GM12801 (cell line): ENCODE data around the gene CPZ.

Experiments used
- CTCF ChIP-seq: IDR thresholded peaks from one replicate; pipeline ENCODE4 v1.5.1; 2011; ENCODE audit warnings: control low read depth; ENCODE audit not compliant: insufficient read length; ENCODE audit errors: extremely low read depth

The CPZ gene

DNA sequence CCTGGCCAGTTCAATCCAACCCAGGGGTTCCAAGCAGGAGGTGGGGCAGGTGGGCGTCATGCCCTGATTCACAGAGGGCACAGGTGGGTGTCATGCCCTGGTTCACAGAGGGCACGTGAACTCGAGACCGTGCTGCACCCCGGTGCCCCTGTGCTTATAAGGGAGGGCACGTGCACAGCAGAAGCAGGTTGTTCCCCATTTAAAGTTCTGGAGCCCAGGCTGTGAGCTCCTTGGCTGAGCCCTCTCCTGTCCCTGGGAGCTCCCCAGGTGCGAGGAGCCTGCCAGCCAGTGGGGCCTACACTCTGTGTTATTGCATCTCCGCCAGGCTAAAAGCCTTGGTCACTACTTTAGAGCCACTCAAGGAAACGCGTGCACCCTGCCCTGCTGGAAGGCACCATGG, 3.2 kb upstream of the CPZ start:
- no peak for TF ChIP-seq CTCF

DNA sequence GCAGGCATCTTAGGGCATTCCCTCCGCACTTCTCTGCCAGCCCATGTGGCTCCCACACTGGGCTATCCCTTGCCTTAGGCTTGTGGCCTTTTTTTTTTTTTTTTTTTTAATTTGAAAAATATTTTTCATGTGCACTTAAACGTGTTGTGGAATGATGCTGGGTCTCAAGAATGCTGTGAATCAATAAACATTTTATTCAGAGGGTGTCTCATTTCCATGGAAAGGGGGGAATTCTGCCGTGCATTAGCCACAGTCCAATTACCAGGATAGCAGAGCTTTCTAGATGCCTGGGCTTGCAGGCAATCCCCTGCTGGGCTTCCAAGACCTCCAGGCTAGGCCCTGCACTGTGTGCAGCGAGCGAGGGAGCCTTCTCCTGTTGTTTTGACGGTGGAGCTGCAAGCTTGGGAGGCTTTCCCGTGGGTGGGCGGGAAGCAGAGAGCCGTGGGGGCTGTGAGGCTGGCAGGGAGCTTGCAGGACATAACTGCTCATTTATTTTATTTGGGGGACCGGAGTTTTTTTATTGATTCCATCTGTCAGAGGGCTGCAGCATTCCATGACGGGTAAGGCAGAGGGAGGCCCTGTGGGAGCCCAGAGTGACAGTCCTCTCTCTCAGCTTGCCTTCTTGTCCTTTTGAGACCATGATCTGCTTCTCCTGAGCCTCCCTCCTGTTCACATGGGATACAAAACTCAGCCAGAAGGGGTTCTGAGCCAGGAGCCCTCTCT, 2.6 kb upstream of the CPZ start:
- TF ChIP-seq CTCF = no peak

DNA sequence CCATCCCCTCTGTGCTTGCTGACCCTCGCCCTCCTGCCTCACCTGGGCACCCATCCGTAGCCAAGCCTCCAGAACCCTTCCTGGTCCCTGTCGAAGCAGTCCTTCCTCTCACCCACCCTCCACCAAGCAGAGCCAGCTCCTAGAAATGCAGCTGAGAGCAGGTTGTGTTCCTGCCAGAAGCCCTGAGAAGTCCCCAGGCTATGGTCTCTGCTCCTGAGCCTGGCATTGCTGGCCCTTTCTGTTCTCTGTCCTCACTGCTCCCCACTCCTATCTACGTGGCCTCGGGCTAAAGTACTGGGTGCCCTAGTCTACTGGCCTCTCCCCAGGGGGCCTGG, 2.1 kb upstream of the CPZ start:
- no peak for TF ChIP-seq CTCF

GRCh38 chr4:8591114-8591513, 1.5 kb upstream of the CPZ start:
- no peak for TF ChIP-seq CTCF

GRCh38 chr4:8591626-8592365, 769 bp upstream of the CPZ start:
- no peak for TF ChIP-seq CTCF

DNA sequence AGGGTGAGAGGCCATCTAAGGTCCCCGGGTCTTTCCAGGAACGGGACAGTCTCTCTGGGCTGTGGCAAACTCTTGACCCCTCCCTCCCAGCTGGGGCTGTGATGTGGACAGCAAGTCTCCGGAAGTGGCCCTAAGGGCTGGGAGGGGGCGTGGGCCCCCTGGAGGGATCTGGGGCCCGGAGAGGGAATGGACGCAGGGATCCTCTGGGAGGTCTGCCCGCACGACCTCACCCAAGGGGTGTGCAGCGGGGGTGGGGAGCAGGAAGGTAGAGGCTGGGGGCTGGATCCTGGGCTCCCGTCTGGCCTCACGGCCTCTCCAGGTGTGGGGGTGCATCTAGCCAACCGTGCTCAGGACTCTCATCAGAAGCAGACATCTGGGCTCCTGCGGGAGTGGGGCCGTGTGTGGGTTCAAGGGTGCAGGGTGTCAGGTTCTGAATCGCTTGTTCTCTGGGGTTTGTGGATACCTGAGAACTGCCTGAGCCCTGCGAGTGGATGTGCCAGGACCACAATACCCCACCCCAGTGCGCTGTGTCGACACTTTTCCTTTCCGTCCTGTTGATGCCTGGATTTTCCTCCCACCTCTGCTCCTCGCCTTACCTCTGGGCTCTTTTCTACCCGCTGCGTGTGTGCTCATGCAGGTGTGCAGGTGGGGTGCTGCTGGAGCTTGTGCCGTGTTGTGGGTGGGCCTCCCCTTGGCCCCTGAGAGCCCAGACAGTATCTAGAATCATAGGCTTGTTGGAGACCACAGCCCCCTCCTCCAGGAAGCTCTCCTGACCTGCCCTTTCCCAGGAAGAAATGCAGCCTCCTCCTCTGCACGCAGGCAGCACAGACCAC, 915 bp downstream of the CPZ start:
- TF ChIP-seq CTCF = no peak
